Myocyte (in vitro differentiated cells): ENCODE data around the gene BBS1. TPM values are rescaled to one million over a fixed set of nuclear protein-coding genes. Genes with fewer than 3 reads are reported as not detected.
A peak's percentile ranks its signal among the peaks of the same experiment; 100 is the strongest.

ENCODE experiments used
- DNase-seq: peaks from one replicate; pipeline ENCODE4 v3.0.0-alpha.2; 2012; ENCODE audit warnings: low read depth
- total RNA-seq: library from RNA; depleted of rRNA; stranded (reverse); fragments of >200 nt; gene quantifications from 2 replicates; pipeline ENCODE4 v1.2.3, GENCODE V29; 2014

The BBS1 gene
- total RNA-seq, 1 donor from 2014 or later, result 29.5 TPM

- DNase-seq, result peak; percentile 50
Observed at GRCh38 chr11:66548774-66549630, 38.6 kb downstream of the BBS1 start.

GRCh38 chr11:66549696-66550095 is 39.3 kb downstream of the BBS1 start:
- DNase-seq, result no peak

DNA sequence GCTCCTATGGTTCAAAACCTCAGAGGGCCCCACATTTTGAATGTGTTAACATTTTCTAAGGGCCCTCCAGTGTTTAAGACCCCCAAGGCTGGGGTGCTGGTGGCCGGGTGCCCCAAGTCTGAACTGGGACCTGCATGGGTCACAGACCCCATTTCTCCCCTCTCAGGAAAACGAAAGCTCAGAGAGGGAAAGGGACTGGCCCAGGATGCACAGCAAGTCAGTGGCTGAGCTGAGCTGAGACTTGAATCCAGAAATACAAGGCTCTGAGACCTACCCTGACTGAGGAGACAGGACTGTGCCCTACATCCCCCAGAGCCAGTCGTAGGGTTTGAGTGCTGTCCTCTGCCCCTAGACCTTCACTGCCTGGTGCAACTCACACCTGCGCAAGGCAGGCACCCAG is 40.5 kb downstream of the BBS1 start:
- DNase-seq, result no peak

- DNase-seq, result no peak
Observed at GRCh38 chr11:66554602-66555001, 44.2 kb downstream of the BBS1 start.

DNA sequence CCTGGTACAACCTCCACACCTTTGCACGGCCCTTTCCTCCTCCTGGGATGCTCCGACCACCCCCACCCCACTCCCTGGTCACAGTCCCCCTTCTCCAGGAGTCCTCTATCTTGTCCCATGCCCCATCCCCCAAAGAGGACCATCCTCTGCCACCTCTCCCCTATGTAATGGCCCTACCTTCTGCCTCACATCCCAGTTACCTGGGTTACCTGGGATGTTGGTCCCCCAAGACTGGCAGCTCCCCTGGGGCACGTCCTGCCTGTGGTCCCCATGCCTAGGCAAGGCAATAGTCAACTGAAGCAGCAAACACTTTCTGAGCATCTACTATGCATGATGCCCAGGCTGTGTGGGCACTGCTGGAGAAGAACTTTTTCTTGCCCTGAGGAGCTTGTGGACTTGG is 45.0 kb downstream of the BBS1 start:
- no peak for DNase-seq

- DNase-seq, result no peak
Observed at GRCh38 chr11:66556086-66556485, 45.7 kb downstream of the BBS1 start.

GRCh38 chr11:66557733-66558326 is 47.4 kb downstream of the BBS1 start:
- no peak for DNase-seq

- DNase-seq, result no peak
Observed at GRCh38 chr11:66559142-66559865, 48.9 kb downstream of the BBS1 start.

- DNase-seq, result no peak
Observed at GRCh38 chr11:66559866-66560676, 49.6 kb downstream of the BBS1 start.

DNA sequence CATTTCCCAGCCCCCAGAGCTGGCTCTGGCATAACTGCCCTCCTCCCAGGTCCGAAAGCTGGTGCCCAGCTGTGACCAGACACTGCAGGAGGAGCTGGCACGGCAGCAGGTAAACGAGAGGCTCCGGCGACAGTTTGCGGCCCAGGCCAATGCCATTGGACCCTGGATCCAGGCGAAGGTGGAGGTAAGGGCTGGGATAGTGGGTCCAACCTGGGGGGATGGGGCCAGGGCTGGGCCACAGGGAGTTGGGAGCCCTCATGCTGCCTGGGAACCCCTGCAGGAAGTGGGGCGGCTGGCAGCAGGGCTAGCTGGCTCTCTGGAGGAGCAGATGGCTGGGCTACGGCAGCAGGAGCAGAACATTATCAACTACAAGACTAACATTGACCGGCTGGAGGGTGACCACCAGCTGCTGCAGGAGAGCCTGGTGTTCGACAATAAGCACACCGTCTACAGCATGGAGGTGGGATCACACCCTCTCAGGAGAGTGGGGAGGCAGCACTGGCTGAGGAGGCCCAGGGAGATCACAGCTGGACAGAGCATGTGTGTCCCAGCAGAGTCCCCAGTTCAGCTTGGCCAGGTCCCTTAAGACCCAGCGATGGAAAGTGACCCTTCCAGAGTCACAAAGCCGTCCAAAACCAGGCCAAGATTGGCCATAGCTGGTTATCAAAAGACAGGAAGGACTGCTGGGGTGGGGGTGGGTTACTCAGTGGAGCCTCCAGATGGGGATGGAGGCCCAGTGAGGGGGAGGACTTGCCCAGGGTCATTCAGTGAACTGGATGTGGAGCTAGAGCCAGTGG is 50.9 kb downstream of the BBS1 start:
- no peak for DNase-seq

GRCh38 chr11:66561975-66562248 is 51.5 kb downstream of the BBS1 start:
- no peak for DNase-seq

DNA sequence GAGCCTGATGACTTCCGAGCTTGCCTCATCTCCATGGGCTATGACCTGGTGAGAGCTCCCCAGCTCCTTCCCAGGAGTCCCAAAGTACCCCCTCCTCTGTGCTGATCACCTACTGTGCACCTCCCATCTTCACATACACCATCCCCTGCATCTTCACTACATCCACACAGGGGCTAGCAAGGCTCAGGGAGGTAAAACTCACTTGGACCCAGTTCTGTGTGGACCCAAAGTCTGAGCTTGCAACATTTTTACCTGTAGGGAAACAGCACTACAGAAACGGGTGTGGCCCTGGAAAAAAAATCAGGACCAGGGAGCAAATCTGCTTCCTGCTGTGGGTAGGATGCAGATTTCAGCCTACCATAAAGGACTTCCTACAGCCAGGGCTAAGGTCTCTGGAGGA is 51.8 kb downstream of the BBS1 start:
- DNase-seq, result no peak

- no peak for DNase-seq
Observed at GRCh38 chr11:66562907-66563583, 52.6 kb downstream of the BBS1 start.

- no peak for DNase-seq
Observed at GRCh38 chr11:66563832-66564231, 53.4 kb downstream of the BBS1 start.

GRCh38 chr11:66564538-66564937 is 54.1 kb downstream of the BBS1 start:
- DNase-seq, result no peak

- no peak for DNase-seq
Observed at GRCh38 chr11:66564984-66565383, 54.5 kb downstream of the BBS1 start.

GRCh38 chr11:66566221-66566620 is 55.8 kb downstream of the BBS1 start:
- no peak for DNase-seq

GRCh38 chr11:66567787-66568123 is 57.3 kb downstream of the BBS1 start:
- no peak for DNase-seq

DNA sequence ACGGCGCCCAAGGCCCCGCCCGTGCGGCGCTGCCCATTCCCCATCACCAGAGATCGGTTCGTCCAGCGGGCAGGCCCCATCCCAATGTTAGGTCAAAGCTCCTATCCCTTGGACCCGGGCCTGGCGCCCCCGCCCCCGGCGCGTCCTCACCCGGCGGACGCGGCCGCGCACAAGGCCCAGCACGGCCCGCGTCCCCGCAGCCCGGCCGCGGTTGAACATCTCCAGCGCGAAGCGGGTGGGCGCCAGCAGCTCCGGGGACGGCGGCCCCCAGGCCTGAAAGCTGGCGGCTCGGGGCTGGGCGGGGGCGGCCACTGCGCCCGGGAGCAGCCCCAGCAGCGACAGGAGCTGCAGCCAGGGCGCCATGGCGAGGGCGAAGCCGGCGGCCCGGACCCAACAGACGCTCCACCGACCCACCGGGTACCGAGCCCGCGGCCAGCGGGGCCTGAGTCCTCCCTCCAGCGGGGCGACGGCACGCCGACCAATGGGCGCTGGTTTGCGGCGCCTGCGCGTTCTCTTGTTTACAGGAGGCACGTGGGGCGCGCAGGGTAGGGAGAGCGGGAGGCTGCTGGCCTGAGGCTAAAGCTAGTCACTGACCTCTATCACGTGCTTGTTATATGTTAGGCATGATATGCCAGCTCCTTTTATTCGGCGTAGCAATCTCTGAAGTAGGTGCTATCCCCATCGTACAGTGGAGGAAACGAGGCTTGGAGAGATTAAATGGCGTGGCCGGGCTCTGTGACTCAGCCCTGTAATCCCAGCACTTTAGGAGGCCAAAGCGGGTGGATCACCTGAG is 57.9 kb downstream of the BBS1 start, which contains the start of gene CTSF:
TSS of gene CTSF (minus strand) at position 483 of the 793 bp plus-strand sequence. CDS start at position 363, 120 bp downstream.
- DNase-seq, result peak; percentile 84
